NT2/D1 (cell line): Measurements from ENCODE around the gene RASSF7.

Source experiments
- SUZ12 ChIP-seq: IDR thresholded peaks from 2 replicates; pipeline ENCODE4 v1.6.1; 2011; ENCODE audit not compliant: insufficient read length, insufficient read depth; ENCODE audit errors: extremely low read depth
- YY1 ChIP-seq: IDR thresholded peaks from 2 replicates; pipeline ENCODE4 v1.6.1; 2011; ENCODE audit not compliant: insufficient read length, insufficient read depth
- ZNF274 ChIP-seq: IDR thresholded peaks from 2 replicates; pipeline ENCODE4 v1.6.1; 2011; ENCODE audit warnings: mild to moderate bottlenecking, low read depth, low read length

DNA sequence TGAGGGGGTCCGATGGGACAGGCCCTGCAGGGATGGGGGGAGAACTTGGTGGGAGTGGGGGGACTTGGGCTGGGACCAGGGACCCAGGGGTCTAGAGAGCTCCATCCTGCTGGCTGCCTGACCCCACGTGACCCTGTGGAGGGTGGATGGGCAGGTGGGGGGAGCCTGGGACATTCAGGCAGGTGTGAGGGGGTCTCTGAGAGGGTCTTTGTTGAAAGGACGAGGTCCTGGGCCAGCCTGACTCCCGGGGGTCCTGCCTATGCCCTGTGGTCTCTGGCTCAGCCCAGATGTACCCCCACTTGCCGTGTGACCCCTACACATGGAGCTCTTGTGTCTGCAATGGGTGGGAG lies 16.0 kb upstream of the RASSF7 start:
- TF ChIP-seq YY1 (no peak), ZNF274 (no peak), SUZ12 (no peak)
